Right hindlimb (tissue), 1 donor: ENCODE results near the gene STOX2.
"Not testable (repeated sequence)": the region's sequence is repeated elsewhere in the genome, so short reads cannot be mapped to it uniquely, and the experiment has no call there.

Experiments
- DNase-seq: peaks from one replicate; pipeline ENCODE4 v3.0.0-alpha.2; 2018

Gene STOX2

GRCh38 chr4:183936574-183937345, 31.7 kb downstream of the STOX2 start:
- no peak for DNase-seq

- DNase-seq: no peak
Observed at GRCh38 chr4:183940864-183941263, 35.8 kb downstream of the STOX2 start.

- DNase-seq: no peak
Observed at GRCh38 chr4:183941964-183942363, 36.9 kb downstream of the STOX2 start.

- no peak for DNase-seq
Observed at GRCh38 chr4:183945741-183946140, 40.6 kb downstream of the STOX2 start.

- no peak for DNase-seq
Observed at GRCh38 chr4:183950536-183950935, 45.4 kb downstream of the STOX2 start.

- DNase-seq: not testable (repeated sequence)
Observed at GRCh38 chr4:183952652-183953051, 47.5 kb downstream of the STOX2 start.

DNA sequence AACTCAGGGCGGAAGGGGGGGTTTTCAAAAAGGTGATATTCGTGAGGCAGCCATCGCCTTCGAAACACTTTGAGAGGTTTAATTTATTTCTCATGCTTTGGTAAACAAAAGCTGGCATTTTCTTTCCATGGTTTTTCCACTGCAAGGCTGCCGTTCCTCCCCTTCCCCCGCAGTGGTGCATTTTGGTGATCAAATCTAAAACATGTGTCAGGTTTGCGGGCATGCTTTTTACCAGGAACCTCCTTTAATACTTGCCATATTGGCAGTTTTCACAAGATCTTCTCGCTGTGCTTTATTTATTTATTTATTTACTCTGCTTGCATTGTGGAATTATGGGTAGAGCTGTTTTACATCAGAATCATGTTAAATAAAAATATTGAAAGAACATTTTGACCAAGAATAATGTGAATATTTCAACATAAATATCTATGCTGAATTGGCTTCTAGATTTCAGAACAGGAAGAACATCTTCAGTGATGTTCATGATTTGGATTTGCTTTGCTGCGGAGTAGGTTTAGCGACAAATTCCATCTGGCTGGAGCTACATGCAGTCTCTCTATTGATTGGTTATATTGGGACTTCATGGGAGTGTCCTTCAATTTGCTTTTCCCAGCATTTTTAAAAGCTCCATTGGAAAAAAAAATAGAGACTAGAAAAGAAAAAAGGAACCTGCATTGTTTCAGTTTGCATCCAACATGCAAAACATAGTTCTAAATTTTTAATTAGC, 54.4 kb downstream of the STOX2 start:
- DNase-seq: no peak

- peak; percentile 83 for DNase-seq
Observed at GRCh38 chr4:183960046-183960420, 54.9 kb downstream of the STOX2 start.

DNA sequence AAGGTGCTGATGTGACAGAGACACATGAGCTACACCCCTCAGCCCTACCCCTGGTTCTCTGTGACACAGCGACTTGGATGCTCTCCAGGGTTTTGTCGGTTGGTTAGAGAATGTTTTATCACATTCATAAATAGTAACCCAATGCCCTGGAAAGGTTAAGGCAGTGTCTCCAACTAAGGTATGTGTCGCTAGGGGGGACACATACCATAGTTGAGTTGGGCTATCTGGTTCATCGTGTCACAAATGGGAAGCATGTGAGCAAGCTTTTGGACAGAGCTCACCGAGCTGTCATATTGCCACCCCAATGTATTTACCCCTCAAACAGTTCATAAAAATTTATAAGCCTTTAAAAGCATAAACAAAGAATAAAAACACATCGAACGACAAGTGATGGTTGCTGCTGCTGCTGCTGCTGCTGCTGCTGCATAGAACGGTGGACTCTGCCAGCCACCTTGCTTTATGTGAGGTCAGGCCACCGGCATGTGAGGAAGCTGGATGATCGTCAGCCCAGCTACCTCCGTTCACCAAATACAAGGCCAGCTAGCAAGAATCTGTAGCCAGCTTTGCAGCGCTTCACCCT, 55.9 kb downstream of the STOX2 start:
- no peak for DNase-seq

GRCh38 chr4:183961795-183962194, 56.7 kb downstream of the STOX2 start:
- no peak for DNase-seq

- DNase-seq: no peak
Observed at GRCh38 chr4:183962419-183962818, 57.3 kb downstream of the STOX2 start.

DNA sequence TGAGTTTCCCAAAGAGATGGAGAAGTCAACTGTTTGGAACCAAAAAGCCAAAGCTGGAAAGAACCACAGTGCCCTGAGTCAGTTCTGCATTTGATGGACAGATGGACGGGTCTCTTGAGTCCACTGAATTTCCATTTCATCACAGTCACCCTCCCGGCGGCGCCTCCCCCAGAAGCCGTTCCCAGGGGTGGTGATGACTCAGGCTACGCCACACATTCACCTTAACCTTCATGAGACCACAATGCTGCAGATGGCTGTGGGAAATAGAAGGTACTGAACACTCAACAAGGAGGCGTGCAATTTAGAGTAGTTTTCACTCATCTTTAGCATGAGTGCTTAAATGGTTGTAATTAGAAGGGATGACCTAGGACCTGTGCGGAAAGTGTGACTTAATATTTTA, 61.3 kb downstream of the STOX2 start:
- no peak for DNase-seq

- DNase-seq: no peak
Observed at GRCh38 chr4:183967266-183967665, 62.2 kb downstream of the STOX2 start.

DNA sequence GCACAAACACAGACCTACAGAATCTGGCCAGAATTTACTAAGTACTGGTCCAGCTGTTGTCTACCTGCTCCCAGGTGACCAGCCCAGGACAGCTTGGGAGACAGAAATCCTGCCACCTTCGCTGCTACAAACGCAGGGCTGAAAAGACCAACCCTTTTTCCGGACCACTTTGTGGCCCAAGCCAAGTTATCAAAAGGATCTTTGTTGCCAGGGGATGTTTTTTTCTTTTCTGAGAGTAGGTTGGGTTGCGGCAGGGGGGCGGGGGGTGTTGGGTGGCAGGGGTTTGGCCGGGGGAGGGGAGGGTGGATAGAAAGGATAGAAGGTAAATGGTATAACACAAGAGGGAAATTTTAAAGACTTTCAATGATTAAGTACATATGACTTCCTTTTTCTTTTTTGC, 63.4 kb downstream of the STOX2 start:
- DNase-seq: no peak

DNA sequence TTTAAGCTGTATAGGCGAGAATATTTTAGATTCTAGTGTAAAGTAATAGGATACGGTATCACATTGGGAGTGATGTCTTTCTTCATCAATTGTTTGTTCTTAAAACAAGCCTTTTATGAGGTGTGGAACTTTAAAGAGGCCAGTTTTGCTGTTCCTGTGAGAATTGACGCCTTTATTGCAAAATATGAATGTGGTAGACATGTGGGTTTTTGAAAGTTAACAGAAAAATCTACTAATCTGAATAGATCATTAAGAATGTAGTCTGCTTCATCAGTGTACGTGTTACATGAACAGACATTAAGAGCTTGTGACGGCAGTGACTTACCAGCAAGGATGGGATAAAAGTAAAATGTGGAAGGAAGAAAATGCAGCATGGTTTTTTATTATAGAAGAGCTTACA, 63.8 kb downstream of the STOX2 start:
- no peak for DNase-seq

DNA sequence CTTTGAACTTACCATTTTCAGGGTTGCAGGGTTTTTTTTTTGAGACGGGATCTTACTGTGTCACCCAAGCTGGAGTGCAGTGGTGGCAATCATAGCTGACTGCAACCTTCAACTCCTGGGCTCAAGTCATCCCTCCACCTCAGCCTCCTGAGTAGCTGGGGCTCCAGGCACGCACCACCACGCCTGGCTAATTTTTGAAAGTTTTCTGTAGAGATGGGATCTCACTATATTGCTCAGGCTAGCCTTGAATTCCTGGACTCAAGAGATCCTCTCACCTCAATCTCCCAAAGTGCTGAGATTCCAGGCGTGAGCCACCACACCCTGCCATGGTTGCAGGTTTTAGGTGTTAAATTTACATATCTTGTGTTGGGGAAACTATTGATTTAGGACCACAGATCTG, 64.5 kb downstream of the STOX2 start:
- no peak for DNase-seq

- DNase-seq: peak; percentile 67
Observed at GRCh38 chr4:183971929-183972490, 66.9 kb downstream of the STOX2 start.

GRCh38 chr4:183977707-183978106, 72.6 kb downstream of the STOX2 start:
- no peak for DNase-seq

DNA sequence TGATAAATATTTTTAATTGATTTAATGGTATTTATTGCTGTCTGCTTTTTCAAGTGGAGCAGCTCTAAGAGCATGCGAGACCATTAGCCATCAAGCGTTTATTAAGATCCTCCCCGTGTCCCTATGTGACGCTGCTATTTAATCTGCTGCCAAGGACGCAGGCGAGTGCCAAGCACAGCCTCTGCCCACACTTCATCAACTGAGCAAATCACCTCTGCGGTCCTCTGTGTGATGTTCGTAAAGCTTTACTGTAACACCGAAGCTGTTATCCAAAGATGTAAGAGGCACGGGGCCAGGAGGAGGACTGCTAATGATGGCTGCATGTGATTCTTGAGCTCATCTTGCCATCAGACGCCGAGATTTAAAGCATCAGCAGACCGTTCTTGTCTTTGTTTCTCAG, 79.5 kb downstream of the STOX2 start:
- DNase-seq: peak; percentile 33

- DNase-seq: no peak
Observed at GRCh38 chr4:183985786-183986185, 80.7 kb downstream of the STOX2 start.

DNA sequence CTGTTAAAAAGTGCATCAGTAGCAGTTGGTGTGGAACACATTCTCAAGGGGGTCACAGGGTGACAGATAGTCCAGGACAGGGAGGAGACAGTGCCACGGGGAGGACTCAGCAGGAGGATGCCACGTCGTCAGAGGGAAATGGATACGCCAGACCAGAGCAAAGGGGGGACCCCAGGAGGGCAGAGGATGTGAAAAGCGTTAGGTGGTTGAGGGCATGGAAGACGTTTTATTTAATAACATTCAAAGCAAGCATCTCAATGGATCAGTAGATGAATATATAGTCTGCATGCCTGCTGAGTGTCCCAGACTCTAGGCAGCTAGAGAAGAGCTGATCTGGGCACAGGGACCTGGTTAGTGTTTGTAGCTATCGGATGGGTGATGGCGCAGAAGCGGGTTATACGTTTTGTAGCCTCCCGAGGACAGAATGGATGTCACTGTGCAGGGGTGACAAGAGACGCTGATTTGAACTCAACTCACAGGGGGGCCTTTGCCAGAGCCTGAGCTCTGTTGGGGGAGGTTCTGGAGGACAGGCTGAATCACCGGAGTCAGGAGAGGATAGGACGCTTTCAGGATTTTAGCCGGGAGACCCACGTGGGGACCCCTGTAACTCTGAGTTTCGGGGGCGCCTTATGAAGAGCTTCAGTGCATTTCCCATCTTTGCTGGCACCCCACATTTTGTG, 81.3 kb downstream of the STOX2 start:
- no peak for DNase-seq

DNA sequence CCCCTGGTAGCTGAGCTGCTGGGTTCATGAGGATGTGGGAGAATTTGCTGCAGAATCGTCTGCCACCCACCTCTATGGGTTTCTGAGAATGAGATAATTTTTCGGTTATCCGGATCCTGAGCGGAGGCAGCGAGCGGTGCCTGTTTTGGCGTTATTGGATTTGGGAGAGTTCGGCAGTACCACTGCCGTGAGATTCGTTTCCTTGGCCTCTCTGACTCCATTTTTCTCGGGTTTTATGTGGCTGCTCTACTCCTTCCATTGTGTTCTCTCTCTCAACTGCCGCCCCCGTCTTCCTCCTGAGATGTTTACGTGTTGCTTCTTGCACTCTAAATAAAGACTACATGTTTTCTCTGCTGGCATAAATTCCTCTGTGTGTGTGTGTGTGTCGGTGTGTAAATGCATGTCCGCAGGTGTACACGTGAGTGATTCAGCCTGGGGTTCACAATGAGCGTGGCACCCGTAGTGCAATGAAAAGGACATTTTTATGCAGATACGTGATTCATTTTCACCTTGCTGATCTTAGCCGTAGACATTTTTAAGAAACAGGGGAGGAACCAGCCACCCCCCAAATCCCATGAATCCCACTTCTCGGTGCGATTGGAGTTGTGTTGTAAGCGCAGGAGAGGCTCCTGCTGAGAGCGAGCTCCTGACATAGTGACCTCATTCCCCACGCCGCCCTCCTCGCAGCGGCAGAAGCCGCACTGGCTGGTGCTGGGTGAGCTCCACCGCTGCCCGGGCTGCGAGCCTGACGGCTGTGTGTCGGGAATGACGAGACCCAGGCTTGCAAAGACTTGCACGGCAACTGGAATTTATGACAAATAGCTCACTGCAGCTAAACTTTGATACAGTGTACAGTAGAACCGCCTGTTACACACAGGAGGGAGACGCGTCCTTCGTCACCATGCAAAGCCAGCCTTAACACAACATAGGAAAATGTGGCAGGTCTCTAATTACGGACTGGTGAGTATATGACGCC, 82.2 kb downstream of the STOX2 start:
- DNase-seq: peak; percentile 84
